DOHH2 (cell line): ENCODE measurements around the gene TRIM32.

Experiments
- H3F3A ChIP-seq: fragments of 200-600 bp; sonication (generic), shearing (Covaris generic); 2 replicates; pipeline ENCODE4 v1.6.0; 2016; ENCODE audit warnings: antibody characterized with exemption, mild to moderate bottlenecking; ENCODE audit not compliant: control insufficient read depth, insufficient read depth
- H3K27ac ChIP-seq: fragments of 200-600 bp; sonication (generic); 2 replicates; pipeline ENCODE4 v1.5.1; 2014; ENCODE audit warnings: low read depth, mild to moderate bottlenecking, low read length, moderate library complexity
- H3K27me3 ChIP-seq: fragments of 200-600 bp; sonication (generic); 2 replicates; pipeline ENCODE4 v1.6.1; 2014; ENCODE audit warnings: mild to moderate bottlenecking, low read length, mixed read lengths; ENCODE audit not compliant: control insufficient read depth
- H3K36me3 ChIP-seq: fragments of 200-600 bp; sonication (generic); 2 replicates; pipeline ENCODE4 v1.6.1; 2014; ENCODE audit warnings: mild to moderate bottlenecking, low read length, moderate library complexity, mixed read lengths; ENCODE audit not compliant: control insufficient read depth
- H3K4me1 ChIP-seq: fragments of 200-600 bp; sonication (generic); 2 replicates; pipeline ENCODE4 v1.6.1; 2014; ENCODE audit warnings: mild to moderate bottlenecking, low read length, mixed read lengths; ENCODE audit not compliant: control insufficient read depth
- H3K4me2 ChIP-seq: fragments of 200-600 bp; sonication (generic); 2 replicates; pipeline ENCODE4 v1.6.0; 2014; ENCODE audit warnings: mild to moderate bottlenecking, low read length, moderate library complexity
- H3K4me3 ChIP-seq: fragments of 200-600 bp; sonication (generic); 2 replicates; pipeline ENCODE4 v1.5.1; 2014; ENCODE audit warnings: mild to moderate bottlenecking, low read length, mixed read lengths
- H3K79me2 ChIP-seq: fragments of 200-600 bp; sonication (generic); 2 replicates; pipeline ENCODE4 v1.6.1; 2014; ENCODE audit warnings: mild to moderate bottlenecking, low read length, mixed read lengths; ENCODE audit not compliant: control insufficient read depth
- H3K9me2 ChIP-seq: fragments of 200-600 bp; sonication (generic); replicated peaks from 2 replicates; pipeline ENCODE4 v1.6.1; 2014; ENCODE audit warnings: mild to moderate bottlenecking, low read length, mixed read lengths; ENCODE audit not compliant: control insufficient read depth
- H3K9me3 ChIP-seq: fragments of 200-600 bp; sonication (generic); 2 replicates; pipeline ENCODE4 v1.6.1; 2014; ENCODE audit warnings: antibody characterized with exemption, low read length, mixed read lengths; ENCODE audit not compliant: control insufficient read depth, insufficient read depth
- H4K20me1 ChIP-seq: fragments of 200-600 bp; sonication (generic); 2 replicates; pipeline ENCODE4 v1.6.0; 2014; ENCODE audit warnings: low read depth, mild to moderate bottlenecking, antibody characterized with exemption, low read length, moderate library complexity; ENCODE audit not compliant: control insufficient read depth, insufficient read depth
- CTCF ChIP-seq: fragments of 200-600 bp; sonication (generic); IDR thresholded peaks from one replicate; pipeline ENCODE4 v1.5.1; 2014; ENCODE audit warnings: antibody characterized with exemption, mild to moderate bottlenecking, low read depth, low read length; ENCODE audit not compliant: poor library complexity, severe bottlenecking
- EZH2phosphoT487 ChIP-seq: fragments of 200-600 bp; sonication (generic); IDR thresholded peaks from 2 replicates; pipeline ENCODE4 v1.6.1; 2017; ENCODE audit warnings: borderline replicate concordance, mild to moderate bottlenecking, antibody characterized with exemption, low read length, moderate library complexity, mixed read lengths

Gene TRIM32

DNA sequence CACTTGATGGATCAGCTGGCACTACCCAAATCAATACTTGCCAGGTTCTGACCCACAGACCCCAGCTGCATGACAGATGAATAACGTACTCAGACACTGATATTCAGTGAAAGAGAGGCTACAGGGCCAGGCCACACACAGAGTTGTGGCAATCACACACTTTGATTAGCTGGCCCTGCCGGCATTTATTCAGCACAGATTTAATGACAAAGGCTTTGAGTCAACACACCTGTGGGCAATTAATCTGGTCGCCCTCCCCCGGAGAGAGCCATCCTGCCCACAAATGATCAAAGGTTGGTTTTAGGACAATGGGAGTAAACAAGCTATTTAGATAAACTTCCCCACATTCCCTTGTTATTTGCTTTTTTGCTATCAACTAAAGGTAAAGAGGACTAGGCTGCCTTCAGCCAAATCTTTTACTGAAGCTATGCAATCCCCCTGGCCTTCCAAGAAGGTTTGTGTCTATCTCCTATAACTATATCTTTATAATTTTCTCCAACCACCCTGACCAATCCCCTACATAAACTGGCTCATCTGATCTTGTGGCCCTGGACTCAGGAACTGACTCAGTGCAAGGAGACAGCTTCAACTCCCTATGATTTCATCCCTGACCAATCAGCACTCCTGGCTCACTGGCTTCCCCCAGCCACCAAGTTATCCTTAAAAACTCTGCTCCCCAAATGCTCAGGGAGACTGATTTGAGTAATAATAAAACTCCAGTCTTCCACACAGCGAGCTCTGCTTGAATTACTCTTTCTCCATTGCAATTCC is 12.7 kb upstream of the TRIM32 start:
- H4K20me1 ChIP-seq: no peaks in the 10 kb centered on the region
- H3F3A ChIP-seq: no peaks in the 10 kb centered on the region
- no peaks in the 10 kb centered on the region for H3K27me3 ChIP-seq
- H3K27ac ChIP-seq: no peak overlapping the region
- no peaks in the 10 kb centered on the region for H3K9me2 ChIP-seq
- H3K4me2 ChIP-seq: no peak overlapping the region
- H3K36me3 ChIP-seq: no peaks in the 10 kb centered on the region
- peaks cover 6% of the 10 kb centered on the region for H3K4me1 ChIP-seq
- H3K79me2 ChIP-seq: no peaks in the 10 kb centered on the region
- peaks cover 9% of the 10 kb centered on the region; the same call in 1 of the 2 replicates for H3K9me3 ChIP-seq
- H3K4me3 ChIP-seq: no peak overlapping the region
- TF ChIP-seq CTCF: no peak
- no peak for TF ChIP-seq EZH2phosphoT487

GRCh38 chr9:116683535-116683934 is 3.6 kb upstream of the TRIM32 start:
- H3F3A ChIP-seq: 0 out of 2 replicates have a peak, but pooled peaks cover 3% of the 10 kb centered on the region
- no peaks in the 10 kb centered on the region for H4K20me1 ChIP-seq
- no peaks in the 10 kb centered on the region for H3K27me3 ChIP-seq
- no peak overlapping the region for H3K4me2 ChIP-seq
- H3K4me1 ChIP-seq: peaks cover 20% of the 10 kb centered on the region
- no peak overlapping the region for H3K27ac ChIP-seq
- H3K79me2 ChIP-seq: peaks cover 12% of the 10 kb centered on the region
- H3K9me2 ChIP-seq: no peaks in the 10 kb centered on the region
- TF ChIP-seq CTCF (no peak), EZH2phosphoT487 (no peak)
- H3K9me3 ChIP-seq: peaks cover 8% of the 10 kb centered on the region
- no peaks in the 10 kb centered on the region for H3K36me3 ChIP-seq
- no peak overlapping the region for H3K4me3 ChIP-seq

GRCh38 chr9:116685166-116685565 is 1.9 kb upstream of the TRIM32 start:
- H3K79me2 ChIP-seq: peaks cover 28% of the 10 kb centered on the region
- 0 out of 2 replicates have a peak, but pooled peaks cover 3% of the 10 kb centered on the region for H3F3A ChIP-seq
- H3K4me2 ChIP-seq: no peak overlapping the region
- H3K9me3 ChIP-seq: peaks cover 8% of the 10 kb centered on the region
- no peaks in the 10 kb centered on the region for H3K27me3 ChIP-seq
- H3K27ac ChIP-seq: no peak overlapping the region
- H3K4me1 ChIP-seq: peaks cover 25% of the 10 kb centered on the region
- no peaks in the 10 kb centered on the region for H4K20me1 ChIP-seq
- no peaks in the 10 kb centered on the region for H3K36me3 ChIP-seq
- H3K9me2 ChIP-seq: no peaks in the 10 kb centered on the region
- no peak for TF ChIP-seq EZH2phosphoT487
- TF ChIP-seq CTCF: no peak
- no peak overlapping the region for H3K4me3 ChIP-seq
